ENCODE data around the gene PRKN.

PRKN gene

DNA sequence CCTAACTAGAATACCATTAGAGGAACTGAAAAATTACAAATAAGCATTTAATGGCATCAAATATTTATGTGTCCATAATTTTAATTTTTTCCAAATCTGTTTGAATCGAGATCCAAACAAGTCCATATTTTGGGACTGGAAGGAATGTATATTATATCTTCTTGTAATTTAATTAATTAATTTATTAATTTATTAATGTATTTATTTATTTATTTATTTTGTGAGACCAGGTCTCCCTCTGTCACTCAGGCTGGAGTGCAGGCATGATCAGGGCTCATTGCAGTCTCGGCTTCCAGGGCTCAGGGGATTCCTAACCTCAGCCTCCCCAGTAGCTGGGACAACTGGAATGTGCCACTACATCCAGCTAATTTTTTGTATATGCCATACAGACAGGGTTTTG lies 453.6 kb downstream of the PRKN start:
- DNase-seq = no peak

DNA sequence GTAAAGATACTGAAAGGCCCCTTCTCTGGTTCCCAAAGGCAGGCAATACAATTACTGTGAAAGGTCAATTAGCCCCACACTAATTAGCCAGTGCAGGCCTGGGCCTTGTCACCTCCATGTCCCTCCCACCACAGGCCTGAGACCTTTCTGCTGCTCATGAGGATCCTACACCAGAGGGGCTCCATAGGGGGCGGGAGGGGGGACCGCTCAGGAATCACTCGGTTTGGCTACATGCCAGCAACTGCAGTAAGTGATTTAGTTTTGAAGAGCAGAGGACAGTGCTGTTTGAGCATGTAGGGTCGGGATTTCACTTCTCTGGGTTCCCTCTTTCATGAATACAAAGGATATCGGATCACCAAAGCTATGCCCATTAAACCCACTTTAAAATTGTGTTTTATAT lies 455.6 kb downstream of the PRKN start:
- DNase-seq = no peak

DNA sequence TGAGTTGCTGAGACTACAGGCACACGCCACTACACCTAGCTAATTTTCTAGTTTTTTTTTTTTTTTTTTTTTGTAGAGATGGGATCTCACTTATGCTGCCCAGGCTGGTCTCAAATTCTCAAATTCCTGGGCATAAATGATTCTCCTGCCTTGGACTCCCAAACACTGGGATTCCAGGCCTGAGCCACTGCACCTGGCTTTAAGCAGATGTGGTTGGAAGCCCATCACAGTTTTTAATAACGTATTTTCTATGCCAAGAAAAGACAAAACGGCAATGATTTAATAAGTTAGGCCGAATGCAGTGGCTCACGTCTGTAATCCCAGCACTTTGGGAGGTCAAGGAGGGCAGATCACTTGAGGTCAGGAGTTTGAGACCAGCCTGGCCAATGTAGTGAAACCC lies 456.6 kb downstream of the PRKN start:
- DNase-seq = no peak

DNA sequence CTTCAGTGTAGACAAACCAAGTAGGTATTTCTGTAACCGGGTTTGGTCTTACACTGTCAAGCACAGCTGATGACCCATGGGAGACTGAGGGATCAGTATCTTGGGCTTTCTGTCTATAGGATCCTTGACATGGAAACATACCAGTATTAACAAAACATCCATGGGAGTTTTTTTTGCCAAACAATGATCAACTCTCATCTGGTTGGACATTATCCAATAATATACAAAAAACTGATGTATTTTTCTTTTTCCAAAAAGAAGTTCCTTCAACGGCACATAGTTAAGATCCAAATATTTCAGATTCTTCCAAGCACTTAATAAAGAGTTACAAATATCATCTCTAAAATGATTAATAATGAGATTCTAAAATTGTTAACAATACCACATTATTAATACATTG lies 459.9 kb downstream of the PRKN start:
- DNase-seq = no peak

DNA sequence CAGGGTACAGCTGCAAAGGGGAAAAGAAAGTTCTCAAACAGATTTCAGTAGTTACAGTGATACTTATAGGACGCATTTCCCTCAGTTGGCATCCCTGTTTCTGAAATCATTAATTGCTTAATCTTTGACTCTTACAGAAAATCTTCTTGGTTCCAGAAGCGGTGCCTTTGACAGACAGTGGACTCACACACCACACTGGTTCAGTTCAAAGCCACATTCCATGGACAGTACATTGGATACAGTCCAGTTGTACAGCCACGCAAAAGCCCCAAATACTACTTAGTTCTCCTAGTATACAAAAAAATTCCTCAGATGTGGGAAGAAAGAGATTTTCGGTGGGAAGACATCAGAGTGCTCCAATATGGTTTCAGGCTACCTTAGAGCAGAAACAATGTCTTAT lies 460.4 kb downstream of the PRKN start:
- no peak for DNase-seq

DNA sequence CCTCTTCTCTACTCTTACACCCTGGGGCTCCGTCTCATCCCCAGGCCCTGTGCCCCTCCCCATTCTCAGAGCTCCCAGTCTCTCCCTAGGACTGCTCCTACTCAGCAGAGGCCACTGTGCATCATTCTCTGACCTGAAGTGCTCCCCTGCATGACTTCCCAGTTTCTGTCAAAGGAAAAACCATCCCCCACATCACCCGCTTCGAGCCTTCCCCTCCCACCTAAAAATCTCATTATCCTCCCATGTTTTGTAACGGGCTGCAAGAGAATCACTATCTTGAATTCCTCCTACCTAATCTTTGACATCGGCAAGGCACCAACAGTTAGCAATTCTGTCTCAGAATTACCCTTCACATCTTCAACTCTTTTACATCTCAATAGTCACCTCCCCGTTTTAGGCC lies 463.0 kb downstream of the PRKN start:
- DNase-seq = no peak

DNA sequence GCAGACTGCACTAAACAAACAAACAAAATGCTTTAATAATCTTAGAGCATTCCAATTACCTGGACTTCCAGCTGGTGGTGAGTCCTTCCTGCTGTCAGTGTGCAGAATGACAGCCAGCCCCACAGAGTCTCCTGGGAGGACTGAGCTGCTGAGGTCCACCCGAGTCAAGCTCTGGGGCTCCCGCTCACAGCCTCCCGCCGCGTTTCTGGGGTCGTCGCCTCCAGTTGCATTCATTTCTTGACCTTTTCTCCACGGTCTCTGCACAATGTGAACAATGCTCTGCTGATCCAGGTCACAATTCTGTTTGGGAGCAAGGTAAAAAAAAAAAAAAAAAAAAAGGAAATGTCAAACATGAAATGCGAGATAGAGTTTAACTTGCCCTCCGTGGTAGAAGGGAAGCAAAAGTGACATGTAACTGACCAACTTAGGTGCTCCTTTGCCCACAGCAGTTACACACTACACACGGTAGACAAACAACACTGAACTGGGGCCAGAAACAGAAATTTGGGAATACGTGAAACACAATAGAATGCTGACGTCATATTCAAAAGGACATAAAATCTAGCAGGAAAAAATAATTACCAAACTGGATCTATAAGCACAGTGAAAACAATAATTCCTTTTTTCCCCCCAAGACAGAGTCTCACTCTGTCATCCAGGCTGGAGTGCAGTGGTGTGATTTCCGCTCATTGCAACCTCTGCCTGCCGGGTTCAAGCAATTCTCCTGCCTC lies 464.9 kb downstream of the PRKN start:
- DNase-seq = no peak

DNA sequence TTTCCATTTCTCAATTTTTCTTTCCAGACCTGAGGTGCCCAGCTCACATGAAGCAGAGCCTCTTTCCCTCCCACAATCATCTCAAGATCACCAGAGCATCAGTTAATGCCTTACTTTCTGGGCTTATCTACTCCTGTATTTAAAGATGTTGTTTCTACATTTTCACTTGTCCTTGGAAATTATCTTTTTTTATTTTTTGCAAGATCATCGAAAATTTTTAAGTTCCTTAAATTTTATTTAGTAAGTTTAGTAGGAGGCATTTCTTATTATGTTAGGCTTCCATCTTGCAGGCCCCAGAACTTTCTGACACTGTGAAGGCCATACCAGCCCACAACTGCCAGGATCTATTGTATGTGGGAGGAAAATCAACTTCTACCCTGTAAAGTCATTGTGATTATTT lies 466.0 kb downstream of the PRKN start:
- no peak for DNase-seq

DNA sequence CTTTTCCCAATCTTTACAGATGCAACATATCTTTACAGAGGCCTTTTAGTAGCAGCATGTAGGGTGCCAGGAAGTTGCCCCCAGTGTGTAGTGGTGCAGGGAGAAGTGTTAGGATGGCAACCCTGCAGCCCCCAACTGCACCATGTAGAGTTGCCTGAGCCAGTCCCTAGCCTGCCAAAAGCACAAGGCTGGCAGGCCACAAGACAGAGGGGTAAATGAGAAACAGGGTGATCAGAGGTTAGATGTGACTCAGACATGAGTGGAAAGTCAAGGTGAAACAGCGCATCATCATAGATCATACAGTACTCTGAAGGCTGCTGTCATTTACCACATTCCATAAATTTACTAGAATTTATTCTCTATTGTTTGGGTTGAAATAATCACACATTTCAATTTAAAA lies 467.5 kb downstream of the PRKN start:
- no peak for DNase-seq

DNA sequence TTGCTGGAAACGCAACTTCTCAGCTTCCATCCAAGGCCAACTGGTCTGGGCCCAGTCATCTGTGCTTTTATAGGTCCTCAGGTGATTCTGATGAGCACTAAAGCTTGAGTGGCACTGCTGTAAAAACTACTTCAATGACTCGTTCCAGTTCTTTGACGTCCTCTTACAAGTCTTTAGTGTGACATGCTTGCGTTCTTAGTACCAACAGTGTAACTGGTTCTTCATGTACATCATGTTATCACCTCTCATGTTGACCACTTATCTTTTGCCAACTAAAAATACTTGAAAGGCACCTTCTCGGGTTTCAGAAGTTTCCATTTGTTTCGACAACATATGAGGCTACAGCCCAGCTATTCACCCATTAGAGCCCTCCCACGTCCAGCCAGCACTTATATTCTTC lies 468.9 kb downstream of the PRKN start:
- no peak for DNase-seq

DNA sequence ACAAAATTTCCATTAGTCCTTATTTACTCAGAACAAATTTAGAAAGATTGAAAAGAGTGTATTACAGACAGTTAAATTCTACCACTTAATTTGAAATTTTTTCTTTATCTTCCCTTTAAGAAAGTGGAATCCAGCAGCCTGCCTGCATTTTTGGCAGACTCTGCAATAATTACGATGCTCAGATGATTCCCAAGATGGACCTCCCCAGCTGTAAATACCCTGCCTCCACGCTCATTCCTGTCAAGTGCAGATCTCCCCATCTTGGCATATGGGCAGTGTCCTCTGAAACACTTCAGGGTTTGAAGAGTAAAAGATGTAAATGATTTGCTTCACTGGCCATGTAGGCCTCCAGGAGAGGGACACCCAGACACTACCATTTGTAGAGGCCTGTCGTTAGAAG lies 471.2 kb downstream of the PRKN start:
- no peak for DNase-seq

DNA sequence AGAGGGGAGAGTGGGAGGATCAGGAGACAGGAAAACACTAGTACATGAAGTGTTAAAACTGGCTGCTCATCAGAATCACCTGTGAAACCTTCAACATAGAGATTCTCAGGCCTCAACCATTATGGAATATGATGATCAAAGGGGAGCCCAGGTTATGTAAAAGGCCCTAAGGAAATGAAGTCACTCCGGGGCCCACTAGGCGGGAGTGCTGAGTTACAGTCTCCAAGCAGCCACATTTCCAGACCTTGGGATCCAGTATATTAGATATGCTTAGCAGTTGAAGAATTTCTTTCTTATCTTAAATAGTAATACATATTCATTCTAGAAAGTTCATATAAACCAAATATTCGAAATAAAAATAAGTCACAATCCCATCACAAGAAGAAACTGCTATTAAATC lies 476.3 kb downstream of the PRKN start:
- DNase-seq = no peak

DNA sequence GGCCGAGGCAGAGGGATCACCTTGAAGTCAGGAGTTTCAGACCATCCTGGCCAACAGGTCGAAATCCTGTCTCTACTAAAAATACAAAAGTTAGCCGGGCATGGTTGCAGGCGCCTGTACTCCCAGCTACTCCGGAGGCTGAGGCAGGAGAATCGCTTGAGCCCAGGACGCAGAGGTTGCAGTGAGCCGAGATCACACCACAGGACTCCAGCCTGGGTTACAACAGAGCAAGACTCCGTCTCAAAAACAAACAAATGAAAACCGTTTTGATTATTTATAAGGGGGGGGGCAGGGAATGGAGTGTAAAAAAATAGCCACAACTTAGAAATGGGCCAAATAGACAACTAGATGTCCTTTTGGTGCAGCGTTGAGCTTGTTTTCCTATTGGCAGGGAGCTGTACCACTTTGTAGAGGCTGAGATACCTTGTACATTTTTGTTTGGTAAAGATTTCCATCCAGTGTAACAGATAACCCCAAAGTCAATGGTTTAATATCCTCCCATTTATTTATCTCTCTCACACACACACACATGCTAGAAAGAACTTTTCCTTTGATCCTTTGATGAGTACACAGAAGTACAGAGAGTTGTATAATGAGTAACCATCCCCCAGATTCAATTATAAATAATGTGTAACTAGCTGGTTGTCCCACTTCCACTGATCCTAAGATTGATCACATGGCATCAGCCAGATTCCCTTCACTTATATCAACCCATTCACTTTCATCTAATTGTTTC lies 477.5 kb downstream of the PRKN start:
- no peak for DNase-seq

DNA sequence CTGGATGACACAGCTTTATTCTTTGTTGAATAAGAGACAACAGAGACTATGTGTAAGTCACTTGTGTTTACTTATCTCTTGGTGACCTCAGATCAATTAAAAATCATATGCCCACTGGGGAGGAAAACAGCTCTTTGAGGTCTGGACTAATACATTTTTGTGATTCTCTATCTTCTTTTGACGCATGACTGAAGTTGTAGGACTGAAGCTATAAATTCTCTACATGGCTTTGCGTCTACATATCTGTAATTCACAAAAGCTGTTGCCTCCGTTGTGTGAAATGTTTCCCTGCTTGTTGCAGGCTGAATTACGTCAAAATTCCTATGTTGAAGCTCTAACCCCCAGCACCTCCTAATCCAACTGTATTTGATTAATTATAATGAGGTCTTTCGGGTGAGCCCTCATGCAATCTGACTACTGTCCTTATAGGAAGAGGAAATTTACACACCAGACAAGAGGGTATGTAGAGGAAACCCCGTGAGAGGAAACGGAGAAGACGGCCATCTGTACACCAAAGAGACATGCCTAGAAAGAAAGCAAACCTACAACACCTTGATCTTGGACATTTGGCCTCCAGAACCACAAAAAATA lies 481.6 kb downstream of the PRKN start:
- DNase-seq = no peak

DNA sequence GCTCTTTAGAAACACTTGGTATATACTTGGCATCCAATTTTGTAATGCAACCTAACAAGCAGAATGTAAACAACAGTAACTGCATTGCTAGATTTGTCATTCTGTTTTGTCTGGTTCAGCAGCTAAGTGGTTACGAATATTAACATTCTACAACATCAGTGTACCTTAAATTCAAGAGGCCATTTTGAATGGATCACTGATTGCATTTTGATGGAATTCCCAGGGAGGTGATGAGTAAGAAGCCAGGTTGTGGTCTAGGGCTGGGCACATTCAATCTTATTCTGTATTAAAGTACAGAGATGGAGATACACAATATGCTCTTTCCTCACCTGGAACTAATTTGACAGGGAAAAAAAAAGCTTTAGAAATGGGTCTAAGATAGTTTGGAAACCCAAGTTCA lies 483.5 kb downstream of the PRKN start:
- DNase-seq = no peak

DNA sequence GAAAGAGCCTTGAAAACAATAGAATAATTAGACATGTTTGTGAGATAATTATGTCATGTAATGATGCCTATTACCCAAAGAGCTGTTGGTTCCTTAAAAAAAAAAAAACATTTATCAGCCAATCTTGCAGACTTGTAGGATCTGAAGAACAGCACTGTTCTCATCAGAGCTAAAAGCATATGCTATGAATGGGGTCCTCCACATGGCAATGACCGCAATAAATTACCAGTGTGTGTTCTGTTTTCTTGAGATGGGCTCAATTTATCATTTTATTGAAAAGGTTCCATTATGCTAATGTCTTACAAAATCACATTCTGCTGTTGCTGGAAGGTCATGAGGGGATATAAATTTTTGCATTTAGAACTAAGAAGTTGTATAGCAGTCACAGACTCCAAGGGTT lies 484.7 kb downstream of the PRKN start:
- no peak for DNase-seq

DNA sequence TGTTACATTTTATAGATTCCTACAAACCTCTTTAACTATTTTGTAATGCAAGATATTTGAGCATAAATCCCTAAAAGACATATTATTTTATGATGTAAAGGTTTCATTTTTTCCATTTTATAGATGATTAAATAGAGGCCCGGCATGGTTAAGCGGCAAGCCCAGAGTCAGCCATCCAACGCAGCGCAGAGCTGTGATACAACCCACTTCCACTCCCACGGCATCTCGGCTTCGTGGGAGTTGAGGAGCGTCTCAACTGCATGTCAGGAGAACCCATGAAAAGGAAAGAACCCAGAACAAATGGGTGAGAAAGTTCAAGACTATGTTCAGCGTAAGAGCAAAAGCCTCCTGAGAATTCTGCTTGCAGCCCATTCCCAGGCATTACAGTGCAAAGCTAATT lies 488.2 kb downstream of the PRKN start:
- DNase-seq = no peak

DNA sequence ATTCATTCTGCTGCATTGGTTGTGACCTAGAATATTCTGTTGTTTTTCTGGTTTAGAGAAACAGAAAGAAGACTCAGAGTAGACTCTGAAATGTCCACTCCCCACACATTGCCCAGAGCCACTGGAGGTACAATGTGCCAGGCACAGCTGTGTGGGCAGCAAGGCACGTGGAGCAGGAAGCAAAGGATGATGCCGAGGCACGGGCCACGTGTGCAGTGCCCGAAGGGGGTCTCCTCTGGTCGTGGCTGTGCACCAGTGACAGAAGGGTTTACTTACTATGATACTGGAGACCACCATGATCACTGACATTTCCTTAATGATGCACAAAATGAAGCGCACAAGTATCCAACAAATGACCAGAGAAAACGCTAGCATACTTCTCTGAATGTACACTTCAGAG lies 488.9 kb downstream of the PRKN start:
- DNase-seq = no peak

DNA sequence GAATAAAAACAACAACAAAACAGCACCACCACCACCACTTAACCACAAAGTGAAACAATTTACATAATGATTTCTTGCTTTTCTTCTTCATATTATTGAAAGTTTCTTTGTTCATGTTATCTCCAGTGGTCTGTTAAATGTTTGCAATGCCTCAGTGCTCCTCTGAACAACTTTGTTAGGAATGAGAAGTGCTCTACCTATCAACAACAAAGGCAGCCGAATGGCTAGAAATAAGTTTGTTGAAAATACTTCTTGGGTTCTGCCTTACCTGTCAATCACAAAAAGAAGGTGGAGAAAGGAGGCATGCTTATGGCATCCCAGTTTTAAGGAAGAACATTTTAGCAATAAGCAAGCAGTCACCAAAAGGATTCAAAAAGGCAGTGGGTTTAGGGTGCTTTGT lies 490.2 kb downstream of the PRKN start:
- no peak for DNase-seq

DNA sequence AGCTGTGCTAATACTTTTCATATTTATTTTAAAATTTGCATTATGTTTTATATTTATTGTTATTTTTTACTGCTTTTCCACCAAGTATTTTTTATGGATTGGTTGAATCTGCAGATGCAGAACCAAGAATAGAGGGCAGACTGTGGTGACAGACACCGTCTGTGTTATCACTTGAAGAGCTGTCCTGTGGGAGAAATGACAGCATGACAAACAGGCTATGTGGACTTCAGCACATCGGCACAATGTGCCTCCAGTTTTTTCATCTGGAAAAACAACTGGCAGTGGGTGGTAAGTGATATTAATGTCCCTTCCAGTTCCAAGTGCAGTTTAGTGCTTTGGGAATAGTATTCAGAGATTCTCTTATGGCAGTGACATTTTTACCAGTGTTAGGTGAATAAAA lies 492.9 kb downstream of the PRKN start:
- no peak for DNase-seq

DNA sequence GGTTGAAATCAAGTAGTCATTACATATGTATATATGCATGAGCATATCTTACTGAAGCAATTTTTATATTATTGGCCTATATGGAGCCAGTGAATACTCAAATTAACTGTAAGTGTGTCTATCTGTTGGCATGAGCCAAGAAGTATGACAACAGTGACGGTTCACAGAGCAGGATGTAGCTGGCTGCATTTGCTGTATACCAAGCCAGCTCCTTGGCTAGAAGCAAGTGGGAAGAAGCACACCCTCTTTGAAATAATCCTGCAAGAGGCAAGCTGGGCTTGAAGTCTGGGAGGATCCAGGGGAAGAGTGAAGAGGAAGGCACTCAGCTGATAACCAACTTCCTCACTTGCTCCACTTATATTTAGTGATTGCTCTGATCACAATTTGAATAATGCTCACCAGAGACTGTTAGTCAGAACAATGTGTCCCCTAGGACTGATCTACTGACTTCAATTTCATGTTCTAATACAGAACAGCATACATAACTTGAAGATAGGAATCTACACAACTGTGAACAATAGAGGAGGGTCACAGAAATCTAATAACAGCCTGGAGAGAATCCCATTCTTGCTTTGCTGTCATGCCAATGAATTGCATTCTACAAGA lies 497.3 kb downstream of the PRKN start:
- no peak for DNase-seq

DNA sequence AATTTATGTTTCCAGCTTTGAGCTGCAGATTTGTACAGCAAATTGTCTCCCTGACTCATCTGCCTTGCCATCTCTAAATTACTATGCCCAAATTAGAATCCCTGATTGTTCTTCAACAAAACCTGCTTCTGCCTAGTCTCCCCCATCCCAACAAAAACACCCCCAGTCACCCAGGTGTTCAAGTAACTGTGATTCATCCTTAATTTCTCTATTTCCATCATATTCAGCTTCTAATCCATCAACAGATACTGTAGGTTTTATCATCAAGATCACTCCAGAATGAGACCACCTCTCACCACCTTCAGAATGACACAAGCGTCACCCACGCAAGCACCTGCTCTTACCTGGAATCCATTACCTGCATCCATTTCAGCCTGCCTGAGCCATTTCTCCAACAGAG lies 498.5 kb downstream of the PRKN start:
- DNase-seq = no peak

DNA sequence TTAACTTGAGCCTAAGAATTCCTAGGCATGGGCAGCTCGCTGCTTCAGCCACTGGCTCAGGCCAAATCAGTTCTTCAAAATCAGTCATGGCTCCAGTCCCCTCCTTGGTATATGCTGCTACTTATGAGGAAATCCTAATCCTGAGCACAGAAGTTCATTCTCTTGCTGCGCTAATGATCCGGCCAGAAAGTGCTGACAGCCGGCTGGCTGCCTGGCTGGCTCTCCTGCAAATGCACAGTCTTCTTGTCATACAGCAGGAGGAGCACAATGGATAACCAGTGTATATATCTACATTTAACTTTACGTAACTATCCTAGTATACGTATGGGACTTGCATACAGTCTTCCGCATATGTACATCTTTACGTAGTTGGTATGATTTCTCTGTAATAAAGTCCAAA lies 500.8 kb downstream of the PRKN start:
- DNase-seq = no peak

DNA sequence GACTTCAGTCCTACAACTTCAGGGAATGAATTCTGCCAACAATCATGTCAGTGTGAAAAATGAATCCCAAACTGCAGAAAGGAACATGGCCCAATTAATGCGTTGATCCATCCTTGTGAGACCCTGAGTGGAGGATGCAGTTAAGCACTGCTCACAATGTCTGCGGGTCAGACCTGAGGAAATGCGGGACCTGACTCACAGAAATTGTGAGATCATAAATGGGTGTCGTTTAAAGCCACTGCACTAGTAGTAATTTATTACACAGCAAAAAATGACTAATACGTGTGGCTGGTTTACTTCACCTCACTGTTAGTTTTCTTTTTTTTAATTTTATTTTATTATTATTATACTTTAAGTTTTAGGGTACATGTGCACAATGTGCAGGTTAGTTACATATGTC lies 505.0 kb downstream of the PRKN start:
- no peak for DNase-seq

Data from NCI-H774 (cell line).